GM12872 (cell line): Measurements from ENCODE around the gene ETV1.

Source experiments
- TF ChIP-seq, protein P1 (sequence below): IDR thresholded peaks from 3 replicates; pipeline ENCODE4 v1.5.1; 2011; ENCODE audit warnings: low read depth, mild to moderate bottlenecking, low read length, moderate library complexity; ENCODE audit not compliant: insufficient read depth

Gene ETV1

DNA sequence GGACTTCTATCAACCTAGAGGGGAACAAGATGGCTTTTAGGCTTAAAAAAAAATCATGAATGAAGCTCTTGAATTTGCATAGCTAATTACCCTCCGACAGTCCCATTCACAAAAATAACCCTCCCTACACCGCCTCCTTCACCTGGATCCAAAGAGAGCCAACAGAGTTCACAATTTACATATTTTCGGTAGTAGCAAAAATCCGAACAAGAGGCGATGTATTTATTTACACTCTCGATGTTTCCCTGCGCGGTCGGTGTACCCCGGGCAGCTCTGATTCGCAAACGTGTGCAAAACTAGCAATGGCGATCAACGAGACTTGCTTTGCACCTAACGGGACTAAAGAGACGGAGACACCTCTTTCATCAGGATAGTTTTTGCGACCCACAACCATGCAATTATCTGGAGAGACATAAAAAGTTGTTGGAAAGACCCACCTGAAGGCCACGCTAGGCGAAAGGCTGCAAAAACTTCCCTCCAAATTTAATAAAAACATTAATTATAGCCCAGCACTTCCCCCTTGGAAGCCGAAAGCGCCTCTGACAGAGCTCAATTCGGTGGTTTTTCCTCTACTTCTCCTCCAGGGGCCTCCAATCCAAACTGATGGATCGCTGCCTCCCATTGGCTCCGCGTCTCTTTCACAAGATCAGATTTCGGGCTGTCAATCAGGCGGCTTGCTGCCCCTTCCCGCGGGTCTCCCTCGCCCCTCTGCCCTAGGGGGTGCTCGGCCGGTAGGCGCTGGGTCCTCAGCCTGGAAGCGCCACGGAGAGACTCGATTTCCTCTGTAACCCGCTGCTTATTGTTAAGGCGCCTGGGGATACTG is at the start of gene ETV1:
Gene ETV1, minus strand, starts transcription at position 541 of the 823 bp plus-strand sequence. CDS start 614 bp downstream, outside the sequence.
- TF ChIP-seq, protein P1, sequence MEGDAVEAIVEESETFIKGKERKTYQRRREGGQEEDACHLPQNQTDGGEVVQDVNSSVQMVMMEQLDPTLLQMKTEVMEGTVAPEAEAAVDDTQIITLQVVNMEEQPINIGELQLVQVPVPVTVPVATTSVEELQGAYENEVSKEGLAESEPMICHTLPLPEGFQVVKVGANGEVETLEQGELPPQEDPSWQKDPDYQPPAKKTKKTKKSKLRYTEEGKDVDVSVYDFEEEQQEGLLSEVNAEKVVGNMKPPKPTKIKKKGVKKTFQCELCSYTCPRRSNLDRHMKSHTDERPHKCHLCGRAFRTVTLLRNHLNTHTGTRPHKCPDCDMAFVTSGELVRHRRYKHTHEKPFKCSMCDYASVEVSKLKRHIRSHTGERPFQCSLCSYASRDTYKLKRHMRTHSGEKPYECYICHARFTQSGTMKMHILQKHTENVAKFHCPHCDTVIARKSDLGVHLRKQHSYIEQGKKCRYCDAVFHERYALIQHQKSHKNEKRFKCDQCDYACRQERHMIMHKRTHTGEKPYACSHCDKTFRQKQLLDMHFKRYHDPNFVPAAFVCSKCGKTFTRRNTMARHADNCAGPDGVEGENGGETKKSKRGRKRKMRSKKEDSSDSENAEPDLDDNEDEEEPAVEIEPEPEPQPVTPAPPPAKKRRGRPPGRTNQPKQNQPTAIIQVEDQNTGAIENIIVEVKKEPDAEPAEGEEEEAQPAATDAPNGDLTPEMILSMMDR = no peak

DNA sequence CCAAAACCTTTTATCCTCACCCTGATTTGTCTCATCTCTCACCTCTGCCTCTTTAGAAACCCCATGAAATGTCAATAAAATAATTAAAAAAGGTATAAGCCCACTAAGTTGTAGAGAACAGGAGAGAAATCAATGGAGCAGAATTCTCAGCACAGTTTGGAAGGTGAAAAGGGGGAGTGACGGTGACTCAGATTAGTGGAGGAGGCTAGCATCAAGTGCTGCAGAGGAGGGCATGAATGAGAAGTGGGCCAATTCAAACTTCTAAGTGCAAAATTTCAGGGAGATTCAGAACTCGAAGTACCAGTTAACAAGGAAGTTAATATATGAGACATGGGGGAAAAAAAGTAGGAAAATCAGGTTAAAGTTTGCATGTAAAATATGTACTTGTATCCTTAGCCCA is 34.9 kb upstream of the ETV1 start:
- TF ChIP-seq, protein P1 = no peak

DNA sequence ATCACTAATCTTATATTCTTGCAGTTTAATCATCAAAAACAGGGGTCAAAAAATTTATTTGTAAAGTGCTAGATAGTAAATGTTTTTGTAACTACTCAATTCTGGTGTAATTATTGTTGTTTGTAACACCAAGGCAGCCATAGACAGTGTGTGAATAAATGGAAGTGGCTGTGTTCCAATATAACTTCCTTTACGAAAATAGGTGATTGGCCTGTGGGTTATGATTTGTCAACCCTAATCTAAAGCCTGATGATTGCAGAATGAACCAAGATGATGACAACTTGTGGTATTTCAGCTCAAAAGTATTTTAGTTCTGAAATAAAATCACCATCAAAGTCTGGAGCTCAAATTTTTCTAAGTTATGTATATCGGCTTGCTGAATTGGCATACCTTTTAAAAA is 34.4 kb upstream of the ETV1 start:
- TF ChIP-seq, protein P1 = no peak

DNA sequence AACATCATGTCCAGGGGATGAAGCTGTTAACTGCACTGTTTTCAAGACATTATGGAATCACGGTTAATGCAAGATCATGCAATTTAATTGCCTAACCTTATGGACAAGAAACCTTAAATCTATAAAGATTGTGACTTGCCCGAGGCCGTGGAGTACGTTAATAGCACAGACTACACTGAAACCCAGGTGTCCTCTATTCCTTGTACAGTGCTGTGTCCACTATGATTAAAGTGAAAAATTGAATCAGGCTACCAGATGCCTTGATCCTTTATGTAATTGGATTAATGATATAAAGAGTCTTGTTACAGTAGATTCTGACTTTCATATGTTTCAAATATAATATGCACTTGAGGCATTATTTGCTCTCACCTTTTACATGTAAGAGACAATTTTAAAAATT is 33.9 kb upstream of the ETV1 start:
- TF ChIP-seq, protein P1 = no peak

DNA sequence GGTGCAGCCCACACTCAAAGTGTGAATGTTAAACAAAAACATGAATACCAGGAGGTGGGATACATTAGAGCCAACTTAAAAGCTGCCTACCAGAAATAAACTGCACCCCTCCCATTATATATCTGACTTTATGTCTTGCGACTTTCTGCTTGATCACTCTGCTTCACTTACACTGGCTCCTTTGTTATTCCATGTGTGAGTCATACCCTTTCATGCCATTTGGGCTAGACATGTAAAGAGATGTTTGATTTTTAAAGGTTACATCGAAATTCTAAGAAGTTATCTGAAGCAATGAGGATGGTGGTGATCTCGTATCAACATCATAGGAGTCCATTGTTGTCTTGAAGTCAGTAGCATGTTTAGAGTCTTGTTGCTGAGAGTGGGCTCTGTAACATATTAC is 31.6 kb upstream of the ETV1 start:
- TF ChIP-seq, protein P1 = no peak

DNA sequence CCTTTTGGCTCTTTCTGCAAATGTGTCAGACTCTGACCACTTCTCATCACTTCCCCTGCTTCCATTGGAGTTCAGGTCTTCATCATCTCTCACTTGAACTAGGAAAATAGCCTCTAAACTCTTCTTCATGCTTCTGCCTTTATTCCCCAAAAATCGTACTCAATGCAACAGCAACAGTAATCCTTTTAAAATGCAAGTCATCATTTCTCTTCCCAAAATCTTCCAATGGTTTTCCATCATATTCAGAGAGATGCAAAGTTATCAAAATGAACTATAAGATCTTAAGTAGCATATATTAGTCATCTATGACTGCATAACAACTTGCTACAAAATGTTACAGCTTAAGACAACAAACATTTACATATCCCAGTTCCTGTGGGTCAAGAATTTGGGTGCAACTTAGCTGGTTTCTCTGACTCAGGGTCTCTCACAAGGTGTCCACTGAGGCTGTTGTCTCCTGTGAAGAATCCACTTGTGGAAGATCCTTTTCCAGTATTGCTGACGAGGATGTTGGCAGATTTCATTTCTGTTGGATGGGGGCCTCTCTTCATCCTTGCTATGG is 31.0 kb upstream of the ETV1 start:
- TF ChIP-seq, protein P1 = no peak

DNA sequence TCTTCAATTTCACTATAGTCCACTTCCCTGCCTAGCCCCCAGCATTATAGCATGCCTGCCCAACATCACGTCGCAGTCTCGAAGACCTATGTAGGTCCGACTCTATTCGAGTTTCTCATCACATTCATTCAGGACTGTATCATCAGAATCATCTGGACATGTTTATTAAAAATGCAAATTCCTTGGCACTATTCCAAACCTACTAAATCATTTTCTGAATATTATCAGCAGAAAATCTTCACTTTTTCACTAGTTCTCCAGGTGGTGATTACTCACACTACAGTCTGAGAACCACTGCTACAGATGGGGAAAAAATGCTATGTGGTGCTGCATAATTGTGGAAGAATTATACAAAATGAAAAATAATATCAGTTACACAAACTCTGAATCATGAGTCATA is 29.3 kb upstream of the ETV1 start:
- TF ChIP-seq, protein P1 = no peak
